Measurements from ENCODE around the gene JAKMIP1. TPM values are rescaled to one million over a fixed set of nuclear protein-coding genes. Genes with fewer than 3 reads are reported as not detected.

The JAKMIP1 gene
- total RNA-seq, 2 experiments from 2014 or later, result 5.6 to 6.3 TPM

GRCh38 chr4:6071191-6071958 lies 129.0 kb downstream of the JAKMIP1 start:
- no peak for TF ChIP-seq CTCF (IDR thresholded peaks at IDR 0.05)
- H3K4me1 Mint-ChIP-seq (ENCODE audit: low read depth), result no peaks in the 10 kb centered on the region
- ChIA-PET CTCF (no interaction called here), POLR2A (no interaction called here)
- no peak for ATAC-seq
- intact Hi-C loops (cut with micrococcal nuclease), result no loop called here
- no peaks in the 10 kb centered on the region for H3K27me3 Mint-ChIP-seq
- DNase-seq, result no peak
- H3K4me3 Mint-ChIP-seq, result no peak overlapping the region
- no peaks in the 10 kb centered on the region for H3K36me3 Mint-ChIP-seq (ENCODE audit: low read depth)
- no peak overlapping the region for H3K27ac Mint-ChIP-seq
- H3K9me3 Mint-ChIP-seq, result no peaks in the 10 kb centered on the region

- H3K4me3 Mint-ChIP-seq, result no peak overlapping the region
- no peaks in the 10 kb centered on the region for H3K36me3 Mint-ChIP-seq (ENCODE audit: low read depth)
- H3K27ac Mint-ChIP-seq, result no peak overlapping the region
- intact Hi-C loops (cut with micrococcal nuclease), result no loop called here
- H3K9me3 Mint-ChIP-seq, result no peaks in the 10 kb centered on the region
- ATAC-seq (no peak), DNase-seq (no peak)
- ChIA-PET CTCF (interaction anchor here (0.6 kb wide), 1 partner anchor 50 kb away, joined by 4 read pairs; no protein-coding TSS in a partner anchor), POLR2A (no interaction called here)
- H3K4me1 Mint-ChIP-seq (ENCODE audit: low read depth), result no peaks in the 10 kb centered on the region
- no peak for TF ChIP-seq CTCF (IDR thresholded peaks at IDR 0.05)
- no peaks in the 10 kb centered on the region for H3K27me3 Mint-ChIP-seq
These were observed 130.3 kb downstream of the JAKMIP1 start for GRCh38 chr4:6069845-6070709.

- CTCF ChIA-PET, result no interaction called here
These were observed 131.4 kb downstream of the JAKMIP1 start for GRCh38 chr4:6068986-6069385.

GRCh38 chr4:6065934-6066590 lies 134.3 kb downstream of the JAKMIP1 start:
- CTCF ChIA-PET, result interaction anchor here (0.7 kb wide), 1 partner anchor 265 kb away, joined by 3 read pairs; no protein-coding TSS in a partner anchor
- H3K36me3 Mint-ChIP-seq (ENCODE audit: low read depth), result no peaks in the 10 kb centered on the region

More at GRCh38 chr4:6068986-6069385, 131.4 kb downstream of the JAKMIP1 start:
- Mint-ChIP-seq H3K4me1 (ENCODE audit: low read depth) (no peaks in the 10 kb centered on the region), H3K27me3 (no peaks in the 10 kb centered on the region), H3K9me3 (no peaks in the 10 kb centered on the region), H3K27ac (no peak overlapping the region), H3K36me3 (ENCODE audit: low read depth) (no peaks in the 10 kb centered on the region), H3K4me3 (no peak overlapping the region)
- no peak for DNase-seq
- intact Hi-C loops (cut with micrococcal nuclease), result no loop called here
- TF ChIP-seq CTCF (IDR thresholded peaks at IDR 0.05), result no peak
- POLR2A ChIA-PET, result no interaction called here
- no peak for ATAC-seq

More at GRCh38 chr4:6065934-6066590, 134.3 kb downstream of the JAKMIP1 start:
- TF ChIP-seq CTCF (IDR thresholded peaks at IDR 0.05), result no peak
- ATAC-seq (no peak), DNase-seq (no peak)
- Mint-ChIP-seq H3K27me3 (no peaks in the 10 kb centered on the region), H3K9me3 (peaks cover 3% of the 10 kb centered on the region), H3K4me1 (ENCODE audit: low read depth) (no peaks in the 10 kb centered on the region), H3K4me3 (no peak overlapping the region), H3K27ac (no peak overlapping the region)
- intact Hi-C loops (cut with micrococcal nuclease), result no loop called here
- POLR2A ChIA-PET, result no interaction called here
